Testis (tissue), 2 donors: ENCODE results near the gene CKM.

Experiments used
- POLR2A ChIP-seq: fragments of 450-650 bp; IDR thresholded peaks from one replicate; pipeline ENCODE4 v1.6.1; 2017; ENCODE audit warnings: antibody characterized with exemption, mild to moderate bottlenecking, moderate library complexity
- TF ChIP-seq, protein P1 (sequence below), 3 experiments: fragments of 450-650 bp in 2 of 3; fragments of 200-600 bp in 1 of 3; sonication (generic) in 1 of 3; IDR thresholded peaks; one replicate each; pipeline ENCODE4 v1.5.1; 2016 to 2019; ENCODE audit warnings: antibody characterized with exemption in 3 of 3, mild to moderate bottlenecking in 2 of 3, moderate library complexity in 1 of 3

DNA sequence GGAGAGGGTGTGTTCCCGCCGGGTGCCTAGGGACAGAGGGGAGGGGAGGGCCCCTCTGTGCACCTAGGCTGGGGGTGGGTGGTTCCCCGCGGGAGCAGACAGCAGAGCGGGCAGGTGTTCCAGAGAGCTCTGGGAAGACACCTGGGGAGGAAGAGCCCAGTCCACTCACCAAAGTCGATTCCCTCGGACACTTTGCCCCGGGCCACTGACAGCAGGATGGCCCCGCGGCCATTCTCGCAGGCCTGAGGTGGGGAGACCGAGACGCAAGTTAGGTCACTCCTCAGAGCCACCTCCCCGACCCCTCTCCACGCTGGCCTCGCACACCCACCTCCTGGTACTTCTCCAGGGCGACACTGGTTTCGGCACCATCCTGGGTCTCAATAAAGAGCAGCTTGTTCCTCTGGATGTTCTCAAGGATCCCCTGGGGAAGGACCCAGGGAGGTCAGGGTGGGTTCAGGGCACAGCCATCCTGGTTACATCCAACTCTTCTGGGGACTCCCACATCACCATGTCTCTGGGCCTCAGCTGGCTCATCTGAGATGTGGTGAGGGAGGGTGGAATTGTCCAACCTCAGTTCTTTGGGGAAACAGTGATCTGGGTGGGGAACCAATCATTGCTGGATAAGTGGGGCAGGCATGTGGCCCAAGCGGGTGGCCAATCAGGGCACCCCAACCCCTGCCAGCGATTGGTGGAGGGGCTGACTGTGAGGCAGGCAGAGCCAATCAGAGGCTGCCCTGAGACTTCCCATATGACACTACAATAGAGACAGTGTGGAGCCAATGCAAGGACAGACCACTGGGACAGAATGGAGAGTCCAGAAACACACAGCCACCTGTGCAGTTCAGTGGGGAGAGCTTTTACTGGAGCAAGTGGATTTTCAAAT is 30.5 kb upstream of the CKM start:
- TF ChIP-seq, protein P1, sequence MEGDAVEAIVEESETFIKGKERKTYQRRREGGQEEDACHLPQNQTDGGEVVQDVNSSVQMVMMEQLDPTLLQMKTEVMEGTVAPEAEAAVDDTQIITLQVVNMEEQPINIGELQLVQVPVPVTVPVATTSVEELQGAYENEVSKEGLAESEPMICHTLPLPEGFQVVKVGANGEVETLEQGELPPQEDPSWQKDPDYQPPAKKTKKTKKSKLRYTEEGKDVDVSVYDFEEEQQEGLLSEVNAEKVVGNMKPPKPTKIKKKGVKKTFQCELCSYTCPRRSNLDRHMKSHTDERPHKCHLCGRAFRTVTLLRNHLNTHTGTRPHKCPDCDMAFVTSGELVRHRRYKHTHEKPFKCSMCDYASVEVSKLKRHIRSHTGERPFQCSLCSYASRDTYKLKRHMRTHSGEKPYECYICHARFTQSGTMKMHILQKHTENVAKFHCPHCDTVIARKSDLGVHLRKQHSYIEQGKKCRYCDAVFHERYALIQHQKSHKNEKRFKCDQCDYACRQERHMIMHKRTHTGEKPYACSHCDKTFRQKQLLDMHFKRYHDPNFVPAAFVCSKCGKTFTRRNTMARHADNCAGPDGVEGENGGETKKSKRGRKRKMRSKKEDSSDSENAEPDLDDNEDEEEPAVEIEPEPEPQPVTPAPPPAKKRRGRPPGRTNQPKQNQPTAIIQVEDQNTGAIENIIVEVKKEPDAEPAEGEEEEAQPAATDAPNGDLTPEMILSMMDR (IDR thresholded peaks at IDR 0.05), result no peak
- TF ChIP-seq POLR2A, result no peak
